HCT116 (cell line): ENCODE results near the gene HOXA13. TPM values are rescaled to one million over a fixed set of nuclear protein-coding genes. Genes with fewer than 3 reads are reported as not detected.

Source experiments
- ATAC-seq: fragments of 200-7000 bp; cut with Tn5 transposase; 2 replicates; pipeline ENCODE4 v1.9.1; 2020; ENCODE audit warnings: mild to moderate bottlenecking, moderate library complexity
- BruUV-seq: library from RNA; stranded (reverse); fragments of 400-500 nt; replicated peaks from 2 replicates; lab custom pipeline; 2021; lab: Mats Ljungman, UMichigan
- CTCF ChIA-PET: fragments of 300-600 bp; sonication (Branson Sonifier 250); formaldehyde crosslinking; loops from one replicate; lab custom pipeline; 2021; ENCODE audit warnings: antibody characterized with exemption; lab: Charles Lee
- POLR2A ChIA-PET: fragments of 300-600, 350-600 bp; sonication (Branson Sonifier 250); formaldehyde crosslinking; loops from one replicate; lab custom pipeline; 2021; ENCODE audit warnings: antibody characterized with exemption; lab: Charles Lee
- RAD21 ChIA-PET, 2 experiments: fragments of 300-600 bp; sonication (Branson Sonifier 250); formaldehyde crosslinking; loops; one replicate each; lab custom pipeline; 2023; ENCODE audit warnings: low total read pairs in 2 of 2; ENCODE audit not compliant: uncharacterized antibody in 2 of 2, unreplicated experiment in 2 of 2, low non-redundant PET in 1 of 2; lab: Charles Lee
- DNase-seq: peaks from one replicate; pipeline ENCODE4 v3.0.0-alpha.2; 2010; ENCODE audit warnings: low read depth, low spot score
- H2AFZ ChIP-seq: fragments of 200-600 bp; shearing (Covaris generic), sonication (generic); 2 replicates; pipeline ENCODE4 v1.6.1; 2017; ENCODE audit warnings: low read depth, mixed run types, mixed read lengths, antibody characterized with exemption, low read length; ENCODE audit not compliant: poor library complexity, severe bottlenecking
- H3K27ac ChIP-seq: 2 replicates; pipeline ENCODE4 v1.5.1; 2012; ENCODE audit warnings: low read depth, low read length
- H3K27me3 ChIP-seq: fragments of 200-600 bp; sonication (generic); 2 replicates; pipeline ENCODE4 v1.6.1; 2016; ENCODE audit warnings: mixed run types, low read length, mixed read lengths; ENCODE audit not compliant: insufficient read depth
- H3K36me3 ChIP-seq, 2 experiments: fragments of 200-500 bp in 1 of 2; fragments of 200-600 bp in 1 of 2; sonication (Bioruptor generic) in 1 of 2; sonication (generic) in 1 of 2; 2 replicates each; pipeline versions ENCODE4 v1.5.1 to v1.6.1; 2014 to 2016; ENCODE audit warnings: low read length in 2 of 2, inconsistent platforms in 1 of 2, mixed read lengths in 1 of 2, mixed run types in 1 of 2; ENCODE audit not compliant: insufficient read depth in 2 of 2, control insufficient read depth in 1 of 2
- H3K4me1 ChIP-seq, 2 experiments: fragments of 200-600 bp in 1 of 2; sonication (generic) in 1 of 2; 2 replicates each; pipeline versions ENCODE4 v1.5.1 to v1.6.1; 2012 to 2017; ENCODE audit warnings: low read length in 2 of 2, inconsistent platforms in 1 of 2, mild to moderate bottlenecking in 1 of 2, mixed read lengths in 1 of 2, mixed run types in 1 of 2, moderate library complexity in 1 of 2; ENCODE audit not compliant: insufficient read depth in 2 of 2, control insufficient read depth in 1 of 2
- H3K4me2 ChIP-seq: fragments of 200-600 bp; sonication (generic); 2 replicates; pipeline ENCODE4 v1.6.1; 2017; ENCODE audit warnings: mixed run types, low read length, mixed read lengths
- H3K4me3 ChIP-seq, 2 experiments: fragments of 200-600 bp in 1 of 2; sonication (generic) in 1 of 2; replicated peaks in 1 of 2; 2 replicates each; pipeline ENCODE4 v1.5.1; 2011 to 2016; ENCODE audit warnings: low read length in 2 of 2, control low read depth in 1 of 2, low read depth in 1 of 2, mild to moderate bottlenecking in 1 of 2, mixed read lengths in 1 of 2, mixed run types in 1 of 2
- H3K79me2 ChIP-seq: fragments of 200-600 bp; sonication (generic); 2 replicates; pipeline ENCODE4 v1.6.1; 2017; ENCODE audit warnings: mild to moderate bottlenecking, mixed run types, low read length, moderate library complexity, mixed read lengths; ENCODE audit not compliant: insufficient read depth
- H3K9ac ChIP-seq: fragments of 200-600 bp; sonication (generic); 2 replicates; pipeline ENCODE4 v1.6.1; 2016; ENCODE audit warnings: low read length, mixed read lengths
- H3K9me2 ChIP-seq: fragments of 200-600 bp; sonication (generic), shearing (Covaris generic); 2 replicates; pipeline ENCODE4 v1.6.1; 2017; ENCODE audit warnings: mixed run types, mild to moderate bottlenecking, moderate library complexity; ENCODE audit not compliant: insufficient read depth
- H3K9me3 ChIP-seq, 2 experiments: fragments of 200-500 bp in 1 of 2; fragments of 200-600 bp in 1 of 2; sonication (Bioruptor generic) in 1 of 2; sonication (generic) in 1 of 2; 2 replicates each; pipeline ENCODE4 v1.6.1; 2014 to 2017; ENCODE audit warnings: low read length in 2 of 2, mixed read lengths in 2 of 2, inconsistent platforms in 1 of 2, low read depth in 1 of 2, mild to moderate bottlenecking in 1 of 2, mixed run types in 1 of 2, moderate library complexity in 1 of 2; ENCODE audit not compliant: control insufficient read depth in 1 of 2, insufficient read depth in 1 of 2
- H4K20me1 ChIP-seq: fragments of 200-600 bp; sonication (generic), shearing (Covaris generic); 2 replicates; pipeline ENCODE4 v1.6.1; 2017; ENCODE audit warnings: mixed run types, mild to moderate bottlenecking, moderate library complexity; ENCODE audit not compliant: insufficient read depth
- CTCF ChIP-seq, 3 experiments: fragments of 200-600 bp in 1 of 3; sonication (generic) in 1 of 3; IDR thresholded peaks in 2 of 3; conservative IDR thresholded peaks in 1 of 3; 2 replicates each; pipeline ENCODE4 v1.5.1; 2012 to 2017; ENCODE audit warnings: low read depth in 2 of 3, low read length in 2 of 3, antibody characterized with exemption in 1 of 3, borderline replicate concordance in 1 of 3, control low read depth in 1 of 3, mild to moderate bottlenecking in 1 of 3, mixed read lengths in 1 of 3, mixed run types in 1 of 3, moderate library complexity in 1 of 3; ENCODE audit not compliant: insufficient read depth in 1 of 3
- ELF1 ChIP-seq: IDR thresholded peaks from 2 replicates; pipeline ENCODE4 v1.6.1; 2012; ENCODE audit warnings: low read depth, borderline replicate concordance
- FOSL1 ChIP-seq: IDR thresholded peaks from 2 replicates; pipeline ENCODE4 v1.6.1; 2012; ENCODE audit warnings: low read depth
- JUND ChIP-seq: IDR thresholded peaks from 2 replicates; pipeline ENCODE4 v1.6.1; 2012
- POLR2AphosphoS5 ChIP-seq: IDR thresholded peaks from 2 replicates; pipeline ENCODE4 v1.6.1; 2011; ENCODE audit warnings: mild to moderate bottlenecking, low read depth, low read length, moderate library complexity
- RAD21 ChIP-seq: IDR thresholded peaks from 2 replicates; pipeline ENCODE4 v1.6.1; 2012; ENCODE audit warnings: low read depth, mild to moderate bottlenecking
- SIN3A ChIP-seq: IDR thresholded peaks from 2 replicates; pipeline ENCODE4 v1.6.1; 2012; ENCODE audit warnings: low read depth
- SRF ChIP-seq: IDR thresholded peaks from 2 replicates; pipeline ENCODE4 v1.6.1; 2012; ENCODE audit warnings: low read depth
- TCF7L2 ChIP-seq: IDR thresholded peaks from 2 replicates; pipeline ENCODE4 v1.7.0; 2011; ENCODE audit warnings: borderline replicate concordance, inconsistent platforms; ENCODE audit not compliant: insufficient read depth, insufficient read length; ENCODE audit errors: extremely low read depth
- ZBTB33 ChIP-seq: IDR thresholded peaks from 2 replicates; pipeline ENCODE4 v1.6.1; 2011; ENCODE audit warnings: mild to moderate bottlenecking, low read length, moderate library complexity; ENCODE audit not compliant: insufficient replicate concordance; ENCODE audit errors: extremely low read depth
- intact Hi-C: fragments of 100-400 bp; cut with micrococcal nuclease; formaldehyde crosslinking; loops from 2 replicates; pipeline ENCODE4 v1.10.0; 2022
- total RNA-seq: library from RNA; stranded (reverse); gene quantifications from one replicate; pipeline ENCODE4 v1.2.1, GENCODE V29; 2021; ENCODE audit not compliant: unreplicated experiment

Gene HOXA13
- total RNA-seq, 1 experiment from 2014 or later = 3.6 TPM

- ChIA-PET CTCF (interaction anchor here (1.0 to 1.6 kb wide), 5 partner anchors 21 to 789 kb away, joined by 3 to 8 read pairs (median 4); no protein-coding TSS in a partner anchor), RAD21 (interaction anchor here in 1 of 2 experiments (1.1 kb wide), 1 partner anchor 477 kb away, joined by 3 read pairs; no protein-coding TSS in a partner anchor), POLR2A (no interaction called here)
- Histone ChIP-seq H4K20me1 (no peaks in the 10 kb centered on the region), H2AFZ (no peak overlapping the region), H3K27ac (no peak overlapping the region), H3K79me2 (peaks cover 33% of the 10 kb centered on the region), H3K27me3 (no peaks in the 10 kb centered on the region), H3K36me3 (peaks cover 0 to 4% of the 10 kb centered on the region in 2 experiments; a peak in 1 of 4 replicates), H3K9ac (no peak overlapping the region), H3K4me3 (no peak overlapping the region), H3K4me2 (no peak overlapping the region), H3K9me2 (no peaks in the 10 kb centered on the region), H3K9me3 (no peaks in the 10 kb centered on the region), H3K4me1 (peaks cover 18 to 54% of the 10 kb centered on the region in 2 experiments)
- intact Hi-C loops = no loop called here
- ATAC-seq (no peak), DNase-seq (no peak)
- no TSS peak for BruUV-seq
- TF ChIP-seq JUND (no peak), ZBTB33 (no peak), ELF1 (no peak), SIN3A (no peak), POLR2AphosphoS5 (no peak), TCF7L2 (no peak), FOSL1 (no peak), SRF (no peak), CTCF (IDR thresholded peaks at IDR 0.05 in 2 of 3, conservative IDR thresholded peaks at IDR 0.05 in 1 of 3; ENCODE audit: borderline replicate concordance in 1 of 3, insufficient read depth in 1 of 3, low read depth in 2 of 3, low read length in 2 of 3) (no peak), RAD21 (no peak)
Measured at GRCh38 chr7:27158436-27159265, 41.2 kb downstream of the HOXA13 start.
